ENCODE data around the gene FETUB. TPM values are rescaled to one million over a fixed set of nuclear protein-coding genes. Genes with fewer than 3 reads are reported as not detected.

FETUB gene
- polyA plus RNA-seq, 1 donor (not counting 4 experiments of a cell fraction or from before 2014, with no cell fraction given): 0.25 TPM

DNA sequence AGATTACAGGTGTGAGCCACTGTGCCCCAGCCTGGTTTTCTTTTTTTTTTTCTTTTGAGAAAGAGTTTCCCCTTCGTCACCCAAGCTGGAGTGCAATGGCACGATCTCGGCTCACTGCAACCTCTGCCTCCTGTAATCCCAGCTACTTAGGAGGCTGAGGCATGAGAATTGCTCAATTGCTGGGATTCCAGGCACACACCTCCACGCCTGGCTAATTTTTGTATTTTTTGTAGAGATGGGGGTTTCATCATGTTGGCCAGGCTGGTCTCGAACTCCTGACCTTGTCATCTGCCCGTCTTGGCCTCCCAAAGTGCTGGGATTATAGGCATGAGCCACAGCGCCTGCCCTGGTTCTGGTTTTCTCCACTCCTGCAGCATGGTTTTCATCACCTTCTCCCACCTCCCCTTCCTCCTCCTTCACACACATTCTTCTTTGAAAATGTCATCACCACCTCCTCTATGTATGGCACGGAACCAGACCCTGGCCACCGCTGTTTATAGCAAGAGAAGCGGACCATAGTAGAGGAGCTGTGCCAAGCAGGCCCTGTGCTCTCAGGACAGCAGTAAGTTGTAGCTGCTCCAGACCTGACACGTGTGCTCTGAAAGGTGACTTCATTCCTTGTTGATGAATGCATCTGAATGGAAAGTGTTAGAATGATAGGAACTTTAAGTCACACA is 42.0 kb upstream of the FETUB start:
- FAIRE-seq: no peak
- TF ChIP-seq EZH2 (IDR thresholded peaks at IDR 0.05; ENCODE audit: low read length): no peak
- TF ChIP-seq, protein P1, sequence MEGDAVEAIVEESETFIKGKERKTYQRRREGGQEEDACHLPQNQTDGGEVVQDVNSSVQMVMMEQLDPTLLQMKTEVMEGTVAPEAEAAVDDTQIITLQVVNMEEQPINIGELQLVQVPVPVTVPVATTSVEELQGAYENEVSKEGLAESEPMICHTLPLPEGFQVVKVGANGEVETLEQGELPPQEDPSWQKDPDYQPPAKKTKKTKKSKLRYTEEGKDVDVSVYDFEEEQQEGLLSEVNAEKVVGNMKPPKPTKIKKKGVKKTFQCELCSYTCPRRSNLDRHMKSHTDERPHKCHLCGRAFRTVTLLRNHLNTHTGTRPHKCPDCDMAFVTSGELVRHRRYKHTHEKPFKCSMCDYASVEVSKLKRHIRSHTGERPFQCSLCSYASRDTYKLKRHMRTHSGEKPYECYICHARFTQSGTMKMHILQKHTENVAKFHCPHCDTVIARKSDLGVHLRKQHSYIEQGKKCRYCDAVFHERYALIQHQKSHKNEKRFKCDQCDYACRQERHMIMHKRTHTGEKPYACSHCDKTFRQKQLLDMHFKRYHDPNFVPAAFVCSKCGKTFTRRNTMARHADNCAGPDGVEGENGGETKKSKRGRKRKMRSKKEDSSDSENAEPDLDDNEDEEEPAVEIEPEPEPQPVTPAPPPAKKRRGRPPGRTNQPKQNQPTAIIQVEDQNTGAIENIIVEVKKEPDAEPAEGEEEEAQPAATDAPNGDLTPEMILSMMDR (optimal IDR thresholded peaks at IDR 0.05 in 1 of 3, IDR thresholded peaks at IDR 0.05 in 1 of 3, conservative IDR thresholded peaks at IDR 0.05 in 1 of 3; ENCODE audit: extremely low read depth in 1 of 3, insufficient read depth in 2 of 3, low read length in 3 of 3): no peak
- H2AFZ ChIP-seq (ENCODE audit: control insufficient read depth, low read length): no peak overlapping the region
- H3K4me2 ChIP-seq (ENCODE audit: control insufficient read depth, extremely low read depth, insufficient read depth, low read depth, low read length): no peak overlapping the region
- no peak overlapping the region for H3K4me3 ChIP-seq (ENCODE audit: control insufficient read depth in 2 of 3, extremely low read depth in 1 of 3, insufficient read depth in 2 of 3, low read depth in 1 of 3, low read length in 3 of 3)
- no peak overlapping the region for H3K9ac ChIP-seq (ENCODE audit: control insufficient read depth, extremely low read depth, insufficient read depth, low read length)
- H3K9me3 ChIP-seq (ENCODE audit: control insufficient read depth, low read depth, low read length): no peaks in the 10 kb centered on the region
- H3K36me3 ChIP-seq (ENCODE audit: control insufficient read depth in 2 of 2, extremely low read depth in 1 of 2, insufficient read depth in 2 of 2, low read length in 2 of 2): no peaks in the 10 kb centered on the region
- H3K79me2 ChIP-seq (ENCODE audit: control insufficient read depth, insufficient read depth, low read length): no peaks in the 10 kb centered on the region
- H3K27ac ChIP-seq (ENCODE audit: control insufficient read depth, insufficient read depth, low read length): no peak overlapping the region
- H3K27me3 ChIP-seq (ENCODE audit: control insufficient read depth, extremely low read depth, insufficient read depth, low read length): no peaks in the 10 kb centered on the region
- peaks cover 8% of the 10 kb centered on the region for H3K4me1 ChIP-seq (ENCODE audit: control insufficient read depth, extremely low read depth, insufficient read depth, low read length)
- dilution Hi-C loops (cut with MboI; ENCODE audit: extremely low pct_ligation_motif_present, low sequenced_read_pairs): no loop called here
- H4K20me1 ChIP-seq (ENCODE audit: control insufficient read depth, extremely low read depth, insufficient read depth, low read length): no peaks in the 10 kb centered on the region
- H3K9me1 ChIP-seq (ENCODE audit: control insufficient read depth, extremely low read depth, insufficient read depth, low read length): no peaks in the 10 kb centered on the region
- no peak for DNase-seq (ENCODE audit: low read depth, low spot score)

DNA sequence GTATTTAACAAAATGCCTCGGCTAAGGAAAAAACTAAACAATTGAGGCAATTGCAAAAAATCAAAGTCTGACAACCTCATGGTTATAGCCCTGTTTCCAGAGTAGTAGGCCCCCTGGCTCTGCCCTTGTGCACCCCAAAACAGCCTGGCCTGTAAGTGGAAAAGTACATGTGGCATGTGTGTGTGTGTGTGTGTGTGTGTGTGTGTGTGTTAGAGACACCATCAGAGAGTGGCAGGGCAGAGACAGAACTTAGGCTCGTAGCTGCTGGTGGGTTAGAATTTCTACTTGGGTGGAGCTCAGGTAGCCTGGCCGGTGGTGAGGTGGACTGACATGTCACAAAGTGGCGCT is 41.4 kb upstream of the FETUB start:
- Histone ChIP-seq H3K27me3 (ENCODE audit: control insufficient read depth, extremely low read depth, insufficient read depth, low read length) (no peaks in the 10 kb centered on the region), H3K27ac (ENCODE audit: control insufficient read depth, insufficient read depth, low read length) (no peak overlapping the region), H3K4me2 (ENCODE audit: control insufficient read depth, extremely low read depth, insufficient read depth, low read depth, low read length) (no peak overlapping the region), H3K36me3 (ENCODE audit: control insufficient read depth in 2 of 2, extremely low read depth in 1 of 2, insufficient read depth in 2 of 2, low read length in 2 of 2) (no peaks in the 10 kb centered on the region), H3K9me1 (ENCODE audit: control insufficient read depth, extremely low read depth, insufficient read depth, low read length) (no peaks in the 10 kb centered on the region), H3K9ac (ENCODE audit: control insufficient read depth, extremely low read depth, insufficient read depth, low read length) (no peak overlapping the region), H4K20me1 (ENCODE audit: control insufficient read depth, extremely low read depth, insufficient read depth, low read length) (no peaks in the 10 kb centered on the region), H3K4me1 (ENCODE audit: control insufficient read depth, extremely low read depth, insufficient read depth, low read length) (peaks cover 8% of the 10 kb centered on the region), H3K9me3 (ENCODE audit: control insufficient read depth, low read depth, low read length) (no peaks in the 10 kb centered on the region), H3K4me3 (ENCODE audit: control insufficient read depth in 2 of 3, extremely low read depth in 1 of 3, insufficient read depth in 2 of 3, low read depth in 1 of 3, low read length in 3 of 3) (no peak overlapping the region), H2AFZ (ENCODE audit: control insufficient read depth, low read length) (no peak overlapping the region), H3K79me2 (ENCODE audit: control insufficient read depth, insufficient read depth, low read length) (no peaks in the 10 kb centered on the region)
- no peak for DNase-seq (ENCODE audit: low read depth, low spot score)
- dilution Hi-C loops (cut with MboI; ENCODE audit: extremely low pct_ligation_motif_present, low sequenced_read_pairs): no loop called here
- TF ChIP-seq, protein P1 (optimal IDR thresholded peaks at IDR 0.05 in 1 of 3, IDR thresholded peaks at IDR 0.05 in 1 of 3, conservative IDR thresholded peaks at IDR 0.05 in 1 of 3; ENCODE audit: extremely low read depth in 1 of 3, insufficient read depth in 2 of 3, low read length in 3 of 3): no peak
- TF ChIP-seq EZH2 (IDR thresholded peaks at IDR 0.05; ENCODE audit: low read length): no peak
- FAIRE-seq: no peak

Data from keratinocyte (primary cell).